Activated CD8-positive, alpha-beta memory T cell treated with anti-CD3 and anti-CD28 coated beads, Interleukin-2, amount 50 U/mL, for 1 hour (primary cell): ENCODE data around the gene IQCE.
"Not testable (repeated sequence)": the region's sequence is repeated elsewhere in the genome, so short reads cannot be mapped to it uniquely, and the experiment has no call there.

ENCODE experiments used
- DNase-seq: peaks from one replicate; pipeline ENCODE4 v3.0.0-alpha.2; 2020; ENCODE audit errors: extremely low read depth

The IQCE gene

DNA sequence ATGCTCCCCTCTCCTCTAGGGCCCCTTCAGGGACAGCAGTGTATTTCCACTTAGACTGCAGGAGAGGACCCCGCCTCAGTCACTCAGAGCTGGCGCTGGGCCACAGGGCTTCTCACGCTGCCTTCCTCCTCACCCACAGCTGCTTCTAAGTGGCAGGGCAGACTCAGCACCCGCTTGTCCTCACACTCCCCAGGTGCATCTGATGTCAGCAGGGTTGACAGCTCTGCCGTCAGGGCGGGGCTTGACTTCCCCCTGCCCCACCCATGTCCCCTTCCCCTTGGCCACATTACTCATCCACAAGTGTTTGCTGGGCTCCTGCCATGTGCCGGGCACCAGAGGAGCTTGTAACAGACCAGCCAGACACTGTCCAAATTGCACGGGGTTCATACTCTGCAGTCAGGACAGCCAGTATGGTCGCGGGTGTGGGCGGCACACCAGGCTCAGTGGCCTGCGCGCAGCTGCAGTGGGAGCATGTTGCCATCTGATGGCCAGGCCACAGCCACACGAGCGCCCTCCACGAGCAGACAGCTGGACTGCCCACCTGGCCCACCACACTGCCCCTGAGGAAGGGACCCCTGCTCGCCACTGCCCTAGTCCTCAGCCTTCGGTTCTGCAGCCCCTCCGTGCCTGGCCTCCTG lies 43.7 kb downstream of the IQCE start:
- no peak for DNase-seq

- no peak for DNase-seq
Observed at GRCh38 chr7:2603044-2603965, 44.5 kb downstream of the IQCE start.

DNA sequence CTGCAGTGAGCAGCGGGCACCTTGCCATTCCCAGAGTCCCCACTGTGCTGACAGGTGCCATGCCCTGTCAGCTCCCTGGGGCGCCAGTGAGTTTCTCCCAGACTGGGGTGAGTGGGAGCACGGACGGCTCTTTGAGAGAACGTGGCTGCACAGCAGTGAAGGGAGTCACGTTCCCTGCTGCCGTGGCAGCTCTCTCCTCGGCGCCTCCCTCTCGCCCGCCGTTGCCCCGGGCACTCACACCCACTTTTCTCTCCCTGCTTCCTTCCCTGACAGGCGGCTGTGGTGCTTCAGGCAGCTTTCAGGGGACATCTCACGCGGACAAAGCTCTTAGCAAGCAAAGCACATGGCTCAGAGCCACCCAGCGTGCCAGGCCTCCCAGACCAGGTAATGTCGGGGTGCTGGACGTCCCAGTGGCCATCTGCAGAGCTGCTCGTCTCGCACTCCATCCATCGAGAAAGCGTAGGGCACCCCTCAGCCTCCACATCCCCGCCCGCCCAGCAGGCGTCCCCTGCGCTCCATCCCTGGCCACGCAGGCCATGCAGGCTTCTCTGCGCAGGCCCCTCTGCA lies 45.9 kb downstream of the IQCE start:
- DNase-seq: no peak

DNA sequence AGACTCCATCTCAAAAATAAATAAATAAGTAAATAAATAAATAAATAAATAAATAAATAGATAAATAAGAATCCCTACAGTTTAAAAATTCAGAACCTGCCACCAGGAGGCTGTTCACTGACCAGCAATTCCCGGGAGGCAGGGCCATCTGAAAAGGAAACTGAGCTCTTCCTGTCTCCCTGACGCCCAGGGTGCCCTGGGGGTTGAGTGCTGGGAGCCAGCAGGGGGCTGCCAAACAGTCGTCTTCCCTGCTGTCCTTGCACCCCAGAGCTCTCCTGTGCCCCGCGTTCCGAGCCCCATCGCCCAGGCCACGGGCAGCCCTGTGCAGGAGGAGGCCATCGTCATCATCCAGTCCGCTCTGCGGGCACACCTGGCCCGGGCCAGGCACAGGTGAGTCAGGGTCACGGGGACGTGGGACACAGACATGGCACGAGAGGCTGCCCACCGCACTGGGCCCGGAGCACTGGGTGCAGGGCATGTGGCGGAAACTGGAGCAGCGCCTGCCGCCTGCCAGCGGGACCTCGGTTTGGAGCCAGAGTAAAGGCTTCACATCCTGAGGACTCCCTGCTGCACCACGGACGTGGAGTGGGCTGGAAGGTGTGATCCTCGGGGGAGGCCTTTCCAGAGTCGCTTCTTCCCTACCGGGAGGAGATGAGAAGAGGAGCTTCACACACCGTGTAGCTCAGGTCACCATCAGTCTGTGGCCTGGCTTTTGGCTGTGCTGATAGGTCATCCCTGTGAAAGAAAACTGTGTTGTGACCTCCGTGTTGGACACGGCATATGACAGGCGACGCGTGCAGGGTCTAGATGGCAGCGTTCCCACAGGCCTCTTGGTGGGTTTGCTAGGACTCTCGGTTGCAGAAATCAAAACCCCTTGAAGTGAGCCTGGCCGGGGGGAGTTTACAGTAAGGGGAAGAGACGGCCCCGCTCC lies 47.1 kb downstream of the IQCE start:
- no peak for DNase-seq

GRCh38 chr7:2606539-2606936 lies 47.8 kb downstream of the IQCE start:
- no peak for DNase-seq

DNA sequence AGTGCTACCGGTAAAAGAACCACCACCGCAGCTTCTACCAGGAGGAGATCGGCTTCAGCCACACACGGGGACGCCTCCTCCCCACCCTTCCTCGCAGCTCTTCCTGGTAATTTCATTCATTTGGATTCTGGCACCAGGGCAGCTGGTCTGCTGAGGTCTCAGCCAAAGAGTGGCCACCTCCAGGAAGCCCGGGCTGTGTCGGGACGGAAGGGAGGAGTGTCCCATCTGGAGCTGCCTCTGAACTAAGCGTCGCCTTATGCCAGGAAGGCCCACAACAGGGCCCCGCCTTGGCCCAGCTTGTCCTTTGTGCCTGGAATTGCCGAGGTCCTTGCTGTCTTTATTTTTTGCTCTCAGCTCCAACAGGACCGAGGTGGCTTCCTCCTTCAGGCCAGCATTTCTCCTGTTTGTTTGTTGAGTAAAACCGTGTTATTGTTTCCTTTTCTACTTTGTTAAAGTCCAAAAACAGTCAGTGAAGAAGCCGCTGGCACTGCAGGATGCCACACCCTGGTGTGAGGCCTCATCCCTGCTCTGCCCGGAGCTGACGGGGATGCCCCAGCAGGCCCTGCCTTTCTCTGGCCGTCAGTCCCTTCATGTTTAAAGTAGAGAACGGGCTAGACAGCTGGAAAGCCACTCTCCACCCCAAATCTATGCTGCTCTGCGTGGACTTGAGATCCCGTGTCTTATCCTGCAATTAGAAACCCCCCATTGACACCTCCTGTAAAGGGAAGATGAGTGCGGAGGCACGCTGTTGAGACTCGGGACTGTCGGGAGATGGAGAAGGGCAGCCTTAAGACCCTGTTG lies 48.5 kb downstream of the IQCE start:
- DNase-seq: no peak

GRCh38 chr7:2607923-2608904 lies 49.4 kb downstream of the IQCE start:
- no peak for DNase-seq

GRCh38 chr7:2608921-2609411 lies 50.2 kb downstream of the IQCE start:
- no peak for DNase-seq

GRCh38 chr7:2609646-2610045 lies 50.9 kb downstream of the IQCE start:
- DNase-seq: not testable (repeated sequence)

DNA sequence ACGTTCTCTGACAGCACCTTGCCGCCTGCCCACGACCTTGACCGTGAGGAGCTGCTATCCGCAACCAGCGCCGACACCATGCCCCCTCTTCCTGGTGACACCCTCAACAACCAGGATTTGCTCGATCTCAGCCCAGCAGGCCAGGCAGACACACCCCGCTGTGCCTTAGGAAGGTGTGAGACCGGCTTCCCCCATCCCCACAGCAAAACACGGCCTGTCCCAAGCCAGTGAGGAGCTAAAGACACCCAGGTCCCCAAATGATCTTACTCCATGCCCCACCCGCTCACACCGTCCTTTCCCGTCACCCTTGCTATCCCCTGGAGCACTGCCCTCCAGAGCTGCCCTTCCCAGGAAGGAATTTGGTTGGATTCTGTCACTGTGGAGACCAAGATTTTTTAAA lies 51.7 kb downstream of the IQCE start:
- no peak for DNase-seq

DNA sequence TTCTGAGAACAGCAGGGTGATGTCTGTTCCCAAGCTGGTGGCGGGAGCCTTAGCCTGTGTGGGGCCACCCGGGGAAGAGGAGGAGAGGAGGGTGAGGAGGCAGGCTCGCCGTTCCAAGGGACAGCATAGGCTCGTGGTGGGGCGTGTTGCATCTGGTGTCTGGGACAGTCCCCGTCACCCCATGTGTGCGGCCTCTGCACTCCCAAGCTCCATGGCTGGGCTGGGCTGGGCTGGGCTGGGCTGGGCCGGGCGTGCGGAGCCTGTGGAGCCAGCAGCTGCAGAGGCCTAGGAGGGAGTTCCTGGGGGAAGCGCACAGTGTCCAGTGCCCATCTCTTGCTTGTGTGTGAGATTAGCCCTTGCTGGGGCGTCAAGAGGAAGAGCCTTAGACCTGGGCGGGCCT lies 52.1 kb downstream of the IQCE start:
- DNase-seq: no peak

DNA sequence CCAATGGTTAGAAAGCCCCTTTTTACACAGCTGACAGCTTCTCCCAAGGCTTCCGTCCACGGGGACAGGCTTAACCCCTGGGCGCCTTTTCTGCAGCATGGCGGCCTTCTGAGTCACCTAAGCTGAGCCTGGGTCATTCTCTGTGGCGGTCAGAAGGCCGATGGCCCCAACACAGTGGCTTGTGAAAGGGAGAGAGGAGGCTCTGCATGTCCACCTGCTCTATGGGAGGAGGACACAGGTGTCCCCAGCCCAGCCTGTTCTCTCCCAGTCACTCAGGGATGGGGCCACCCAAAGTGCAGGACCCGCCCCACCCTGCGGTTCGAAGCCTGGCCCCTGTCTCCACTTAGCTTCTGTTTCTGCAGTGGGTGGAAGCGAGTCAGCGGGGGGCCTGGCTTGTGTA lies 52.6 kb downstream of the IQCE start:
- no peak for DNase-seq

DNA sequence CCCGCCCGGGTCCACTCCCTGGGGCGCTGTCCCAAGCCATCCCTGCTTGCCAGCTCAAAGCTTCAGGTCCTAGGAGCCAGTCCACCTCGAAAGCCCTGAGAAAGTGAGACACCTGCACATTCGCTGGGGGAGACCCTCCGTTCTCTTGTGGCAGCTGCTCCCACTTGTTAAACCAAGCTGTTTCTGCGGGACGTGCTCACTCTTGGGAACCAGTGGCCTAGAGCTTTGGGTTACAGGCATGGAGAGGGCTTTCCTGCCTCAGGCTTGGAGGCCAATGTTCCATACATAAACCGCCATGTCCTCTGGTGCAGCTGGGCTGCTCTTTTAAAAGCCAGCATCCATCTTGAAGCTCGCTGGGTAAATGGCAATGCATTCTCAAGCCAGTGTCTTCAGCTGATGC lies 53.1 kb downstream of the IQCE start:
- no peak for DNase-seq

GRCh38 chr7:2612445-2613097 lies 53.8 kb downstream of the IQCE start:
- no peak for DNase-seq

- no peak for DNase-seq
Observed at GRCh38 chr7:2613098-2613930, 54.5 kb downstream of the IQCE start.

- DNase-seq: no peak
Observed at GRCh38 chr7:2613931-2614600, 55.3 kb downstream of the IQCE start.

DNA sequence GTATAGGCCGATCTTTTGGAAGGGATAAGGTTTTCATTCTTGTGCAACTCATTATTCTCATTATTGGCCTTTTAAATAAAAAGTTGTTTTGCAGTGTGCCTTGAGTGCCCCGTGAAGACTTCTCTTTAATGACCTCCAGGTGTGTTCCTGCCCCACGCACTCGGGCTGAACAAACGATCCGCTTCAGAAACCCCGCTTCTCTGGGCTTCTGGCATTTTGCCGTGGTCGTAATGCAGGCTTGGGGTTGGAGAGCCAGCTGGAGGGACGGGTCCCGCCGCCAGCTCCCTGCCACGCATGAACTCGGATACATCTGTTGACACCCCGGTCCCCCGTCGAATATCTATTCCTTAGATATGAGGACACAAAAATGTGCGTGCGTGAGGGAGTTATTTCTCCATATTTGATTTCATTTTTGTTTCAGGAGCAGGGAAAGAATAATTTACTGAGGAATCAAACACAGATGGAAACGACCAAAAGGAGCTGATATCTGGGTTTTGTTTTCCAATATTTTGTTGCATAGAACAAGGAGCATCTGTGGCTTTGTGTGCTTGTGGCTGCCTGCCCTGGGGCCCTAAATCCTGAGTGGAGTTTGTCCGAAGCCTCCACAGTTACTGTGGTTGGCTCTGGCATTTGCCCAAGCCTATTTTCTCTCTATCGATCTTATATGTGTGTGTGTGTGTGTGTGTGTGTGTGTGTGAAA lies 56.0 kb downstream of the IQCE start:
- DNase-seq: no peak
